Neural progenitor cell (in vitro differentiated cells): Measurements from ENCODE around the gene CCNC. TPM values are rescaled to one million over a fixed set of nuclear protein-coding genes. Genes with fewer than 3 reads are reported as not detected.
"Not testable (repeated sequence)": the region's sequence is repeated elsewhere in the genome, so short reads cannot be mapped to it uniquely, and the experiment has no call there.

ENCODE experiments used
- DNase-seq: peaks from one replicate; pipeline ENCODE4 v3.0.0-alpha.2; 2016; ENCODE audit warnings: low spot score
- H2AFZ ChIP-seq: fragments of 200-600 bp; sonication (generic); replicated peaks from 2 replicates; pipeline ENCODE4 v1.6.1; 2016; ENCODE audit warnings: antibody characterized with exemption
- H3F3A ChIP-seq: fragments of 200-600 bp; sonication (generic); 2 replicates; pipeline ENCODE4 v1.6.1; 2016; ENCODE audit warnings: antibody characterized with exemption, low read depth
- H3K27ac ChIP-seq: fragments of 200-600 bp; sonication (generic); 2 replicates; pipeline ENCODE4 v1.5.1; 2016; ENCODE audit warnings: mild to moderate bottlenecking
- H3K27me3 ChIP-seq: fragments of 200-600 bp; sonication (generic); 2 replicates; pipeline ENCODE4 v1.6.1; 2016; ENCODE audit warnings: mild to moderate bottlenecking, moderate library complexity
- H3K36me3 ChIP-seq: fragments of 200-600 bp; sonication (generic); 2 replicates; pipeline ENCODE4 v1.5.1; 2016
- H3K4me1 ChIP-seq: fragments of 200-600 bp; sonication (generic); 2 replicates; pipeline ENCODE4 v1.6.1; 2016; ENCODE audit warnings: mixed run types
- H3K4me2 ChIP-seq: fragments of 200-600 bp; sonication (generic); 2 replicates; pipeline ENCODE4 v1.6.1; 2016
- H3K4me3 ChIP-seq: fragments of 200-600 bp; sonication (generic); 2 replicates; pipeline ENCODE4 v1.5.1; 2016
- H3K79me2 ChIP-seq: fragments of 200-600 bp; sonication (generic); 2 replicates; pipeline ENCODE4 v1.6.1; 2016; ENCODE audit warnings: low read depth
- H3K9ac ChIP-seq: fragments of 200-600 bp; sonication (generic); 2 replicates; pipeline ENCODE4 v1.6.1; 2016
- H3K9me3 ChIP-seq: fragments of 200-600 bp; sonication (generic); 2 replicates; pipeline ENCODE4 v1.5.1; 2016; ENCODE audit warnings: low read depth
- H4K20me1 ChIP-seq: fragments of 200-600 bp; sonication (generic); 2 replicates; pipeline ENCODE4 v1.6.1; 2016; ENCODE audit warnings: low read depth
- H3K27ac Mint-ChIP-seq: 3 replicates; pipeline ENCODE4 v1.8.0; 2021; ENCODE audit warnings: mixed read lengths
- H3K27me3 Mint-ChIP-seq: 2 replicates; pipeline ENCODE4 v1.8.0; 2022; ENCODE audit warnings: low read depth, mild to moderate bottlenecking, inconsistent platforms, moderate library complexity, mixed read lengths; ENCODE audit not compliant: insufficient read depth
- H3K36me3 Mint-ChIP-seq: 3 replicates; pipeline ENCODE4 v1.8.0; 2021; ENCODE audit warnings: mixed read lengths
- H3K4me1 Mint-ChIP-seq: 3 replicates; pipeline ENCODE4 v1.8.0; 2021; ENCODE audit warnings: mixed read lengths
- H3K4me3 Mint-ChIP-seq: 3 replicates; pipeline ENCODE4 v1.8.0; 2021; ENCODE audit warnings: mild to moderate bottlenecking, moderate library complexity, mixed read lengths
- H3K9me3 Mint-ChIP-seq: 3 replicates; pipeline ENCODE4 v1.8.0; 2020; ENCODE audit warnings: mixed read lengths
- CTCF ChIP-seq: fragments of 200-600 bp; sonication (generic); IDR thresholded peaks from 2 replicates; pipeline ENCODE4 v1.5.1; 2017; ENCODE audit warnings: antibody characterized with exemption, mild to moderate bottlenecking
- EZH2 ChIP-seq: fragments of 200-600 bp; sonication (generic); IDR thresholded peaks from 2 replicates; pipeline ENCODE4 v1.6.1; 2017; ENCODE audit warnings: antibody characterized with exemption, mild to moderate bottlenecking, moderate library complexity
- EZH2phosphoT487 ChIP-seq: fragments of 200-600 bp; sonication (generic); IDR thresholded peaks from 2 replicates; pipeline ENCODE4 v1.6.1; 2017; ENCODE audit warnings: antibody characterized with exemption
- total RNA-seq: library from RNA; depleted of rRNA; stranded (reverse); fragments of >200 nt; gene quantifications from 2 replicates; pipeline ENCODE4 v1.2.3, GENCODE V29; 2015; ENCODE audit warnings: low replicate concordance

The CCNC gene
- total RNA-seq, 1 donor from 2014 or later: 157 TPM

- peaks cover 73% of the 10 kb centered on the region for H4K20me1 ChIP-seq
- peak overlapping the region; percentile 31 for H3K4me3 ChIP-seq
- peaks cover 100% of the 10 kb centered on the region for H3K27me3 ChIP-seq
- Mint-ChIP-seq H3K4me1 (peaks cover 18% of the 10 kb centered on the region), H3K4me3 (peak overlapping the region; percentile 78), H3K27me3 (peaks cover 90% of the 10 kb centered on the region), H3K9me3 (no peaks in the 10 kb centered on the region), H3K27ac (no peak overlapping the region), H3K36me3 (no peaks in the 10 kb centered on the region)
- H3K4me2 ChIP-seq: peak overlapping the region; percentile 76
- H3K36me3 ChIP-seq: no peaks in the 10 kb centered on the region
- H3F3A ChIP-seq: peaks cover 24% of the 10 kb centered on the region
- TF ChIP-seq EZH2: peak; percentile 80
- peak; percentile 81 for TF ChIP-seq EZH2phosphoT487
- TF ChIP-seq CTCF: no peak
- peaks cover 13% of the 10 kb centered on the region for H3K4me1 ChIP-seq
- no peak overlapping the region for H2AFZ ChIP-seq
- H3K27ac ChIP-seq: no peak overlapping the region
- H3K79me2 ChIP-seq: no peaks in the 10 kb centered on the region
- H3K9ac ChIP-seq: no peak overlapping the region
- no peaks in the 10 kb centered on the region for H3K9me3 ChIP-seq
- peak; percentile 94 for DNase-seq
These were observed 35.1 kb upstream of the CCNC start for GRCh38 chr6:99603421-99604165.

GRCh38 chr6:99602520-99603420 is 34.3 kb upstream of the CCNC start:
- peaks cover 24% of the 10 kb centered on the region for H3F3A ChIP-seq
- no peak for TF ChIP-seq CTCF
- peak; percentile 88 for TF ChIP-seq EZH2
- TF ChIP-seq EZH2phosphoT487: peak; percentile 62
- H3K27ac Mint-ChIP-seq: no peak overlapping the region
- no peaks in the 10 kb centered on the region for H3K79me2 ChIP-seq
- no peak overlapping the region for H3K9ac ChIP-seq
- H3K4me2 ChIP-seq: peak overlapping the region; percentile 76
- no peak overlapping the region for H3K27ac ChIP-seq
- H3K4me3 ChIP-seq: peak overlapping the region; percentile 31
- no peak overlapping the region for H2AFZ ChIP-seq
- H3K27me3 ChIP-seq: peaks cover 100% of the 10 kb centered on the region
- H4K20me1 ChIP-seq: peaks cover 65% of the 10 kb centered on the region
- H3K9me3 ChIP-seq: no peaks in the 10 kb centered on the region
- no peaks in the 10 kb centered on the region for H3K36me3 ChIP-seq
- H3K4me1 Mint-ChIP-seq: peaks cover 18% of the 10 kb centered on the region
- H3K36me3 Mint-ChIP-seq: no peaks in the 10 kb centered on the region
- peak overlapping the region; percentile 60 for H3K4me3 Mint-ChIP-seq
- H3K4me1 ChIP-seq: peaks cover 13% of the 10 kb centered on the region
- H3K9me3 Mint-ChIP-seq: no peaks in the 10 kb centered on the region
- H3K27me3 Mint-ChIP-seq: peaks cover 88% of the 10 kb centered on the region
- peak; percentile 65 for DNase-seq

- H3K27me3 Mint-ChIP-seq: peaks cover 86% of the 10 kb centered on the region
- peaks cover 100% of the 10 kb centered on the region for H3K27me3 ChIP-seq
- H3K9me3 ChIP-seq: not testable (repeated sequence)
These were observed 26.2 kb upstream of the CCNC start for GRCh38 chr6:99594696-99595095.

More at GRCh38 chr6:99594696-99595095, 26.2 kb upstream of the CCNC start:
- not testable (repeated sequence) for H3K4me3 Mint-ChIP-seq, DNase-seq, H3K27ac Mint-ChIP-seq, H3K9me3 Mint-ChIP-seq, H3K9ac ChIP-seq, H3K27ac ChIP-seq, H3K4me2 ChIP-seq, H3F3A ChIP-seq, H3K4me1 ChIP-seq, H3K36me3 Mint-ChIP-seq, H3K36me3 ChIP-seq, H3K79me2 ChIP-seq, H3K4me3 ChIP-seq, H2AFZ ChIP-seq
- peaks cover 10% of the 10 kb centered on the region for H3K4me1 Mint-ChIP-seq
- peaks cover 40% of the 10 kb centered on the region for H4K20me1 ChIP-seq
